Gastrocnemius medialis (tissue), 4 donors: ENCODE data around the gene ATRNL1. TPM values are rescaled to one million over a fixed set of nuclear protein-coding genes. Genes with fewer than 3 reads are reported as not detected.

Source experiments
- ATAC-seq, 2 donors: fragments of 150-250 bp; one replicate each; pipeline ENCODE4 v1.9.1; 2016
- DNase-seq, 2 donors: peaks; one replicate each; pipeline ENCODE4 v3.0.0-alpha.2; 2019
- H3K27ac ChIP-seq, 4 donors: fragments of 200-600 bp; sonication (generic); 1 replicate in 1 of 4; 2 replicates in 3 of 4; pipeline ENCODE4 v1.5.1; 2016 to 2018; ENCODE audit warnings: mild to moderate bottlenecking in 2 of 4, moderate library complexity in 1 of 4
- H3K27me3 ChIP-seq, 3 donors: fragments of 200-600 bp; sonication (generic) in 2 of 3; 1 replicate in 1 of 3; 2 replicates in 2 of 3; pipeline versions ENCODE4 v1.5.1 to v1.6.0; 2016 to 2019; ENCODE audit warnings: mild to moderate bottlenecking in 1 of 3, moderate library complexity in 1 of 3
- H3K36me3 ChIP-seq, 2 donors: fragments of 200-600 bp; sonication (generic) in 1 of 2; one replicate each; pipeline ENCODE4 v1.5.1; 2017 to 2018
- H3K4me1 ChIP-seq, 2 donors: fragments of 200-600 bp; sonication (generic) in 1 of 2; one replicate each; pipeline ENCODE4 v1.5.1; 2016 to 2017; ENCODE audit warnings: mild to moderate bottlenecking in 2 of 2
- H3K4me3 ChIP-seq, 4 donors: fragments of 200-600 bp; sonication (generic) in 3 of 4; 1 replicate in 1 of 4; 2 replicates in 3 of 4; pipeline ENCODE4 v1.5.1; 2016 to 2019; ENCODE audit warnings: mild to moderate bottlenecking in 2 of 4
- H3K9me3 ChIP-seq, 3 donors: fragments of 200-600 bp; sonication (generic) in 2 of 3; 1 replicate in 1 of 3; 2 replicates in 2 of 3; pipeline ENCODE4 v1.5.1; 2016 to 2019
- CTCF ChIP-seq, 5 experiments: fragments of 450-650 bp in 3 of 5; fragments of 200-600 bp in 2 of 5; sonication (generic) in 2 of 5; IDR thresholded peaks in 4 of 5; conservative IDR thresholded peaks in 1 of 5; 1 replicate in 4 of 5; 2 replicates in 1 of 5; pipeline ENCODE4 v1.5.1; 2016 to 2019; ENCODE audit warnings: antibody characterized with exemption in 5 of 5, mild to moderate bottlenecking in 3 of 5, moderate library complexity in 3 of 5
- POLR2A ChIP-seq, 2 donors: fragments of 450-650 bp; IDR thresholded peaks; one replicate each; pipeline ENCODE4 v1.6.1; 2017; ENCODE audit warnings: antibody characterized with exemption in 2 of 2, mild to moderate bottlenecking in 2 of 2, moderate library complexity in 2 of 2
- in situ Hi-C, 4 donors: fragments of 200-750 bp; cut with MboI; loops; one replicate each; pipeline versions ENCODE4 v1.15.0 to v1.8.0; 2017; ENCODE audit warnings: low sequenced_read_pairs in 4 of 4
- intact Hi-C: fragments of 100-400 bp; cut with DNase I; formaldehyde crosslinking; loops from one replicate; pipeline ENCODE4 v1.15.1; 2023; ENCODE audit warnings: low total_unique reads
- total RNA-seq, 4 donors: library from RNA; depleted of rRNA; stranded (reverse); fragments of >200 nt; gene quantifications; one replicate each; pipeline versions ENCODE4 v1.1.0 to v1.2.3, GENCODE V29; 2016

Gene ATRNL1
- total RNA-seq, 4 donors from 2014 or later: 1.6 to 10.8 (median 3.8) TPM

DNA sequence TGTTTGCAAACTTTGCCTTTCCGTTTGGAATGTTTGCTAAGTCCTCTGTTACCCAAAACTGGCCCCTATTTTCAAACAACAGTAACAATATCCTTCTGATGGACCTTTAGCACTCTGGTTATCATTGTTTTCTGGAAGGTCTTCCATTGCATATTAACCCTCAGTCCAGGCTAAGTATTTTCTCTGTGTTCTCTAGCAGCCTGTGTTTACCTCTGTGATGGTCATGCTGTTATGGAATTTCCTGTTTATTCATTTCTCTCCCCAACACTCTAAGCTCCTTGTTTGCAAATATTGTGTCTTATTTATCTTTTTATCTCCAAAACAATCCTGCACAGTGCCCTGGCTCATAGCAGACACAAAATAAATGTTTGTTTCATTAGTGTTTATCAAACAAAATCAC is 560.3 kb downstream of the ATRNL1 start:
- Histone ChIP-seq H3K9me3 (no peaks in the 10 kb centered on the region), H3K27ac (no peak overlapping the region), H3K36me3 (no peaks in the 10 kb centered on the region), H3K4me3 (no peak overlapping the region), H3K4me1 (no peaks in the 10 kb centered on the region), H3K27me3 (no peaks in the 10 kb centered on the region)
- ATAC-seq: no peak
- TF ChIP-seq POLR2A (IDR thresholded peaks at IDR 0.05) (no peak), CTCF (IDR thresholded peaks at IDR 0.05 in 4 of 5, conservative IDR thresholded peaks at IDR 0.05 in 1 of 5) (no peak)
- in situ Hi-C loops (no loop called here), intact Hi-C loops (no loop called here)
- no peak for DNase-seq

DNA sequence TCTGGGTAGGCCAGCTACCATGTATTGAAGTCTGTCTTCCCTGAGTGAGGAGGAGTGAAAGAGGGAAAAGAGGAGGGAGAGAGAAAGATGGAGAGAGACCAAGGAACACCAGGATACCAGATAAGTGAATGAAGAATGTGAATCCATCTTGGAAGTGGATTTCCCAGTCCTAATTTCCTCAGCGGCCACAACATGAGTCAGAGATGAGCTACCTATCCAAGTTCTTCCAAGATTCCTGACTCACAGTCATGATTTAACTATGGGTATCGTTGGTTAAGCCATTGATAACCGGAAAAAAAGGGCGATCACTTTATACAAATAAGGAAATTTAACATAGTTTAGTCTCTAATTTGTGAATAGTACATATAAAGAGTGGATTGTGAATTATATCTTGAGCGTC is 561.8 kb downstream of the ATRNL1 start:
- H3K27me3 ChIP-seq: no peaks in the 10 kb centered on the region
- H3K27ac ChIP-seq: no peak overlapping the region
- no peaks in the 10 kb centered on the region for H3K4me1 ChIP-seq
- no peaks in the 10 kb centered on the region for H3K9me3 ChIP-seq
- DNase-seq: no peak
- in situ Hi-C loops (no loop called here), intact Hi-C loops (no loop called here)
- TF ChIP-seq CTCF (IDR thresholded peaks at IDR 0.05 in 4 of 5, conservative IDR thresholded peaks at IDR 0.05 in 1 of 5) (no peak), POLR2A (IDR thresholded peaks at IDR 0.05) (no peak)
- H3K36me3 ChIP-seq: no peaks in the 10 kb centered on the region
- no peak for ATAC-seq
- H3K4me3 ChIP-seq: no peak overlapping the region

- H3K27me3 ChIP-seq: no peaks in the 10 kb centered on the region
- H3K4me3 ChIP-seq: no peak overlapping the region
- in situ Hi-C loops: no loop called here
- no peaks in the 10 kb centered on the region for H3K36me3 ChIP-seq
- no peak overlapping the region for H3K27ac ChIP-seq
- no peaks in the 10 kb centered on the region for H3K4me1 ChIP-seq
- intact Hi-C loops: no loop called here
- TF ChIP-seq POLR2A (IDR thresholded peaks at IDR 0.05) (no peak), CTCF (IDR thresholded peaks at IDR 0.05 in 4 of 5, conservative IDR thresholded peaks at IDR 0.05 in 1 of 5) (no peak)
- H3K9me3 ChIP-seq: no peaks in the 10 kb centered on the region
- DNase-seq (no peak), ATAC-seq (no peak)
Measured at GRCh38 chr10:115657161-115657860, 564.1 kb downstream of the ATRNL1 start.

DNA sequence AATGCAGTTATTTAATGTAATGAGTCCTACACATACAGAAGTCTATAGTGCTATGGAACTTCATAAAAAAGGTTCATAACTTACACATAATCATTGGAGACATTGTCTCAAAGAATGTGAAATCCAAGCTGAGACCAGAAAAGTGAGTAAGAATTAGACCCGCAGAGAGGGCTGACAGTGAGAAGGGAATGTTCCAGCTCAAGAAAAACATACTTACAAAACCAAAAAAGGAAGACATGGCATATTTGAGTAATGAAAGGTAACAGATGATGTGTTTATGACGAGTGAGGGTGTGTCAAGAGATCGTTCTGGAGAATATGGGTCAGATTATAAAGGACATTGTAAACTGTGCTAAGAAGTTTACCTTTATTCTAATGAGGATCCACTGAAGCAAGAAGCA is 566.5 kb downstream of the ATRNL1 start:
- no peaks in the 10 kb centered on the region for H3K27me3 ChIP-seq
- no peak for ATAC-seq

More for the DNA sequence above, 566.5 kb downstream of the ATRNL1 start:
- Histone ChIP-seq H3K36me3 (no peaks in the 10 kb centered on the region), H3K4me1 (no peaks in the 10 kb centered on the region), H3K9me3 (no peaks in the 10 kb centered on the region), H3K4me3 (no peak overlapping the region), H3K27ac (no peak overlapping the region)
- intact Hi-C loops (no loop called here), in situ Hi-C loops (no loop called here)
- no peak for TF ChIP-seq CTCF (IDR thresholded peaks at IDR 0.05 in 4 of 5, conservative IDR thresholded peaks at IDR 0.05 in 1 of 5)
- no peak for TF ChIP-seq POLR2A (IDR thresholded peaks at IDR 0.05)
- no peak for DNase-seq
